Measurements from ENCODE around the gene RAD9A. TPM values are rescaled to one million over a fixed set of nuclear protein-coding genes. Genes with fewer than 3 reads are reported as not detected.

RAD9A gene
- total and polyA plus RNA-seq, 9 of the 15 experiments (the other 6 are each of a cell fraction or from before 2014, with no cell fraction given): 1.4 to 41.2 (median 16.1) TPM

GRCh38 chr11:67356864-67357561 is 34.8 kb upstream of the RAD9A start (continued):
- TF ChIP-seq ZNF395 (CRISPR knock-in tag; IDR thresholded peaks at IDR 0.05) (0 out of 2 replicates have a peak, but pooled peaks have one; percentile 17), CEBPZ (IDR thresholded peaks at IDR 0.05; ENCODE audit: borderline replicate concordance, low read depth, low read length) (no peak), RBM14 (IDR thresholded peaks at IDR 0.05; ENCODE audit: borderline replicate concordance, insufficient read depth, low read depth, low read length) (no peak), C11orf30 (IDR thresholded peaks at IDR 0.05; ENCODE audit: low read depth) (no peak), DNMT1 (IDR thresholded peaks at IDR 0.05) (no peak), ATF3 (IDR thresholded peaks at IDR 0.05) (no peak), ATF3 (CRISPR knock-in tag; conservative IDR thresholded peaks at IDR 0.05) (no peak), ZBTB2 (IDR thresholded peaks at IDR 0.05) (no peak), PRPF4 (IDR thresholded peaks at IDR 0.05; ENCODE audit: insufficient read depth, low read depth, low read length, poor library complexity, severe bottlenecking) (no peak), CXXC5 (CRISPR knock-in tag; IDR thresholded peaks at IDR 0.05) (no peak), GTF2F1 (IDR thresholded peaks at IDR 0.05; ENCODE audit: low read depth, low read length) (no peak), CUX1 (CRISPR knock-in tag; IDR thresholded peaks at IDR 0.05) (no peak), ZNF12 (CRISPR knock-in tag; IDR thresholded peaks at IDR 0.05) (0 out of 2 replicates have a peak, but pooled peaks have one; percentile 29), SP1 (CRISPR knock-in tag; IDR thresholded peaks at IDR 0.05) (peak; percentile 24; the same call in 1 of the 2 replicates)
